ENCODE data around the gene NPR1.

The NPR1 gene

DNA sequence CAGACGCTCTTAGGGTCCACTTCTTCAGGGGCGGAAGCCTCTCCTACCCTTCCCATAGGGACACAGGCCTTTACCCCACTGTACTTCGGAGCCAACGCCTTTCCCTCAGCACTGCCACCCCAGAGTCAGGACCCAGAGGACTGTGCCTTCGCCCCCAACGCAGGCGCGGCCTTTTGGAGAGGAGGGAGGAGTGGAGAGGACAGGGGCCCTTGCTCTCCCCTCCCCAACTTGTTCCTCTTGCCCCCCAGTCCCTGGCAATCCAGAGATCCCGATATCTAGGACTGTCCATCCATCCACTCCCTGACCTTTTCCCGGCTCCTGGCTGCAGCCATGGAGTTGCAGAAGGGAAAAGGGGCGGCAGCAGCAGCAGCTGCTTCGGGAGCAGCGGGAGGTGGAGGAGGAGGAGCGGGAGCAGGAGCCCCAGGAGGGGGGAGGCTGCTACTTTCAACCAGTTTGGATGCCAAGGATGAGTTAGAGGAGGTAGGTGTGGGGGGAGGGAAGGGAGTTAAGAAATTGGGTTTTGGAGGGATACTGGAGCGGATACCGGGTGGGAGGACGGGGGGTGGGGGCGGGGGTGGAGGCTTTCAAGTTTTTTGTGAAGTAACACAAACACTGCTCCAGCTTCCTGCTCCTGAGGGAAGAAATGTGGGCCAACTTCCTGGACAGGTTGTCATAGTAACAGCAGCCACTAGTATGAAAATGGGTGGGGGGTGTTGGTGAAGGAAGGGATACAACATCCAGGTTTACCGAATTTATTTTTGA lies 50.0 kb downstream of the NPR1 start:
- H3K4me1 ChIP-seq (ENCODE audit: low read length), result peaks cover 5% of the 10 kb centered on the region; the same call in 1 of the 2 replicates
- H3K9me2 ChIP-seq (replicated peaks; ENCODE audit: insufficient read depth, low read length), result no peaks in the 10 kb centered on the region
- no peak for TF ChIP-seq EZH2phosphoT487 (IDR thresholded peaks at IDR 0.05; ENCODE audit: low read length)
- TF ChIP-seq, protein P1, sequence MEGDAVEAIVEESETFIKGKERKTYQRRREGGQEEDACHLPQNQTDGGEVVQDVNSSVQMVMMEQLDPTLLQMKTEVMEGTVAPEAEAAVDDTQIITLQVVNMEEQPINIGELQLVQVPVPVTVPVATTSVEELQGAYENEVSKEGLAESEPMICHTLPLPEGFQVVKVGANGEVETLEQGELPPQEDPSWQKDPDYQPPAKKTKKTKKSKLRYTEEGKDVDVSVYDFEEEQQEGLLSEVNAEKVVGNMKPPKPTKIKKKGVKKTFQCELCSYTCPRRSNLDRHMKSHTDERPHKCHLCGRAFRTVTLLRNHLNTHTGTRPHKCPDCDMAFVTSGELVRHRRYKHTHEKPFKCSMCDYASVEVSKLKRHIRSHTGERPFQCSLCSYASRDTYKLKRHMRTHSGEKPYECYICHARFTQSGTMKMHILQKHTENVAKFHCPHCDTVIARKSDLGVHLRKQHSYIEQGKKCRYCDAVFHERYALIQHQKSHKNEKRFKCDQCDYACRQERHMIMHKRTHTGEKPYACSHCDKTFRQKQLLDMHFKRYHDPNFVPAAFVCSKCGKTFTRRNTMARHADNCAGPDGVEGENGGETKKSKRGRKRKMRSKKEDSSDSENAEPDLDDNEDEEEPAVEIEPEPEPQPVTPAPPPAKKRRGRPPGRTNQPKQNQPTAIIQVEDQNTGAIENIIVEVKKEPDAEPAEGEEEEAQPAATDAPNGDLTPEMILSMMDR (IDR thresholded peaks at IDR 0.05; ENCODE audit: low read length), result no peak
- no peak for TF ChIP-seq EZH2 (optimal IDR thresholded peaks at IDR 0.05; ENCODE audit: low read depth, low read length)
- peak overlapping the region; percentile 90 for H3K4me3 ChIP-seq (ENCODE audit: low read length)
- H3K36me3 ChIP-seq (replicated peaks; ENCODE audit: insufficient read depth, low read length), result no peaks in the 10 kb centered on the region
- no peaks in the 10 kb centered on the region for H4K20me1 ChIP-seq (ENCODE audit: insufficient read depth, low read length)
- H3K27me3 ChIP-seq (replicated peaks; ENCODE audit: insufficient read depth, low read length), result no peaks in the 10 kb centered on the region
- peak overlapping the region; percentile 93 for H3K9ac ChIP-seq (ENCODE audit: low read length)
- H3K4me2 ChIP-seq (ENCODE audit: low read depth, low read length), result peak overlapping the region; percentile 99
- no peaks in the 10 kb centered on the region for H3K9me3 ChIP-seq (replicated peaks; ENCODE audit: insufficient read depth, low read length)
- H3F3A ChIP-seq (ENCODE audit: insufficient read depth, low read length), result peaks cover 5% of the 10 kb centered on the region; the same call in 1 of the 2 replicates
- H3K79me2 ChIP-seq (ENCODE audit: low read length), result peaks cover 14% of the 10 kb centered on the region
- H3K27ac ChIP-seq (ENCODE audit: low read length), result peak overlapping the region; percentile 61; the same call in 1 of the 2 replicates
- H2AFZ ChIP-seq (ENCODE audit: low read length), result peak overlapping the region; percentile 93
- no peak for DNase-seq

DNA sequence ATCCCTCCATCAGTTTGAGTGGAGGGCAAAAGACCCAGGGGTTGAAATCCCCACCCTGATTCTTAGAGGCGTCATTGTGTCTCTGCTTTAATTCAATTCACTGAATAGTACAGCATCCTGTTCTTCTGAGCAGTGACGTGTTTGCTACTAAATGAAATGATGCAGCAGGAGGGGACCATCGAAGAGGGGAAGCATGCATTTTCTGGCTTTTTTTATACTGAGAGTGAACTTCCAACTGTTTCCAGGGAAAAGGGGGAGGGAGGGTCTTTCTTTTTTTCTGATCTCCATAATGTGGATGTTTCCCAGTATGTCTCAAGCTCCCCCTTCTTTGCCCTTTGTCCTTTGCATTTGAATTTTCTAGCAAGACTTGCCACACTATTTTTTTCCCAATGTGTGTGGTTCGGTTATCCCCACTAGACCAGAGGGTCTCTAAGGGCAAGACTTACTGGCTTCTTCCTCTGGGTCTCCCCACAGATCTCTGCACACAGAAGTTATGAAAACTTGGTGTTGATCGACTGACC lies 52.0 kb downstream of the NPR1 start:
- peaks cover 14% of the 10 kb centered on the region for H3K79me2 ChIP-seq (ENCODE audit: low read length)
- H3K27me3 ChIP-seq (replicated peaks; ENCODE audit: insufficient read depth, low read length), result no peaks in the 10 kb centered on the region
- H4K20me1 ChIP-seq (ENCODE audit: insufficient read depth, low read length), result no peaks in the 10 kb centered on the region
- peaks cover 5% of the 10 kb centered on the region; the same call in 1 of the 2 replicates for H3F3A ChIP-seq (ENCODE audit: insufficient read depth, low read length)
- H3K9me3 ChIP-seq (replicated peaks; ENCODE audit: insufficient read depth, low read length), result no peaks in the 10 kb centered on the region
- H3K4me2 ChIP-seq (ENCODE audit: low read depth, low read length), result no peak overlapping the region
- H3K4me3 ChIP-seq (ENCODE audit: low read length), result no peak overlapping the region
- H3K9me2 ChIP-seq (replicated peaks; ENCODE audit: insufficient read depth, low read length), result no peaks in the 10 kb centered on the region
- no peak for TF ChIP-seq EZH2phosphoT487 (IDR thresholded peaks at IDR 0.05; ENCODE audit: low read length)
- TF ChIP-seq, protein P1 (IDR thresholded peaks at IDR 0.05; ENCODE audit: low read length), result no peak
- no peak for TF ChIP-seq EZH2 (optimal IDR thresholded peaks at IDR 0.05; ENCODE audit: low read depth, low read length)
- no peak overlapping the region for H3K27ac ChIP-seq (ENCODE audit: low read length)
- H3K36me3 ChIP-seq (replicated peaks; ENCODE audit: insufficient read depth, low read length), result no peaks in the 10 kb centered on the region
- H3K9ac ChIP-seq (ENCODE audit: low read length), result no peak overlapping the region
- H3K4me1 ChIP-seq (ENCODE audit: low read length), result peaks cover 5% of the 10 kb centered on the region; the same call in 1 of the 2 replicates
- no peak overlapping the region for H2AFZ ChIP-seq (ENCODE audit: low read length)
- DNase-seq, result no peak

DNA sequence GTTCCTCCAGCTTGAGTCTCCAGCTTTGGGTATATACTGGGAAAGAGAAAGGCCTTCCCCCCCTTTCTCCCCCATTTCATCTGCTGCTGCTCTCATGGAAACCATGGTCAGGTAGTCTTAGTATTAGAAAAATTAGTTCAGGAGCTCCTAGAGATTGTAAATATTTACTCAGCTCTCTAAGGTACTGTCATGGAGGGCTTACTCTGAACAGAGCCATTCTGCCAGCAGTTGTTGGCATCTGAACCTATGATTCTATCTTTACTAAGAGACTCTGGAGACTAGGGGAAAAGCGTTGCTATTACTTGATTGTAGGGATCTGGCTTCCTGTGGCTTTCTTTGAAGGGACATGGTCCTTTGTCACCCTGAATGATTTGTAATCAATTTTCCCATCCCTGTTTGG lies 55.5 kb downstream of the NPR1 start:
- DNase-seq, result no peak
- Histone ChIP-seq H3K27me3 (replicated peaks; ENCODE audit: insufficient read depth, low read length) (no peaks in the 10 kb centered on the region), H3K9me3 (replicated peaks; ENCODE audit: insufficient read depth, low read length) (no peaks in the 10 kb centered on the region), H3K4me2 (ENCODE audit: low read depth, low read length) (no peak overlapping the region), H3K36me3 (replicated peaks; ENCODE audit: insufficient read depth, low read length) (no peaks in the 10 kb centered on the region), H4K20me1 (ENCODE audit: insufficient read depth, low read length) (no peaks in the 10 kb centered on the region), H3K4me1 (ENCODE audit: low read length) (peaks cover 3% of the 10 kb centered on the region; the same call in 1 of the 2 replicates), H3K27ac (ENCODE audit: low read length) (no peak overlapping the region), H3K79me2 (ENCODE audit: low read length) (peaks cover 5% of the 10 kb centered on the region), H3K4me3 (ENCODE audit: low read length) (no peak overlapping the region), H3K9ac (ENCODE audit: low read length) (no peak overlapping the region), H2AFZ (ENCODE audit: low read length) (no peak overlapping the region), H3K9me2 (replicated peaks; ENCODE audit: insufficient read depth, low read length) (no peaks in the 10 kb centered on the region), H3F3A (ENCODE audit: insufficient read depth, low read length) (peaks cover 5% of the 10 kb centered on the region; the same call in 1 of the 2 replicates)
- TF ChIP-seq EZH2 (optimal IDR thresholded peaks at IDR 0.05; ENCODE audit: low read depth, low read length) (no peak), EZH2phosphoT487 (IDR thresholded peaks at IDR 0.05; ENCODE audit: low read length) (no peak)
- TF ChIP-seq, protein P1 (IDR thresholded peaks at IDR 0.05; ENCODE audit: low read length), result no peak

Measured in MM.1S (cell line).